H1 (cell line): ENCODE results near the gene B4GAT1.

Experiments
- CBX5 ChIP-seq: fragments of 300-800, 300-1000 bp; sonication (generic); IDR thresholded peaks from 2 replicates; pipeline ENCODE4 v1.7.1; 2016; ENCODE audit warnings: antibody characterized with exemption, low read length, low read depth
- CHD1 ChIP-seq: IDR thresholded peaks from 2 replicates; pipeline ENCODE4 v1.6.1; 2012; ENCODE audit warnings: low read depth, low read length, improper control_type of control experiment
- EZH2 ChIP-seq: fragments of 200-600 bp; sonication (generic); IDR thresholded peaks from 2 replicates; pipeline ENCODE4 v1.7.1; 2012; ENCODE audit warnings: low read depth, mild to moderate bottlenecking, moderate library complexity, low read length, inconsistent platforms; ENCODE audit not compliant: severe bottlenecking
- KDM1A ChIP-seq: fragments of 200-600, 300-600 bp; sonication (generic); IDR thresholded peaks from 2 replicates; pipeline ENCODE4 v1.7.1; 2016; ENCODE audit warnings: mild to moderate bottlenecking, low read length, borderline replicate concordance
- KDM5A ChIP-seq: fragments of 200-600 bp; IDR thresholded peaks from 2 replicates; pipeline ENCODE4 v1.7.1; 2012; ENCODE audit warnings: mild to moderate bottlenecking, low read length, inconsistent platforms, mixed read lengths
- POLR2A ChIP-seq, 2 experiments: IDR thresholded peaks; 1 replicate in 1 of 2; 2 replicates in 1 of 2; pipeline ENCODE4 v1.6.1; 2011; ENCODE audit warnings: low read depth in 2 of 2, low read length in 2 of 2, mild to moderate bottlenecking in 2 of 2; ENCODE audit errors: control extremely low read depth in 1 of 2
- POLR2AphosphoS5 ChIP-seq: IDR thresholded peaks from 2 replicates; pipeline ENCODE4 v1.6.1; 2011; ENCODE audit warnings: low read depth, low read length
- TAF1 ChIP-seq: IDR thresholded peaks from 2 replicates; pipeline ENCODE4 v1.6.1; 2011; ENCODE audit warnings: mild to moderate bottlenecking, low read depth, low read length
- TAF7 ChIP-seq: optimal IDR thresholded peaks from 2 replicates; pipeline ENCODE3; 2011; ENCODE audit warnings: low read depth, mild to moderate bottlenecking, inconsistent platforms, low read length, moderate library complexity, borderline replicate concordance
- ZNF274 ChIP-seq: IDR thresholded peaks from 2 replicates; pipeline ENCODE4 v1.7.0; 2012; ENCODE audit warnings: low read length, borderline replicate concordance; ENCODE audit errors: extremely low read depth
- TF ChIP-seq, protein P1 (sequence below): IDR thresholded peaks from 2 replicates; pipeline ENCODE4 v1.6.1; 2012; ENCODE audit warnings: inconsistent platforms
- TF ChIP-seq, protein P2 (sequence below), 3 experiments: IDR thresholded peaks; 1 replicate in 2 of 3; 2 replicates in 1 of 3; pipeline versions ENCODE4 v1.5.1 to v1.6.1; 2011; ENCODE audit warnings: low read length in 3 of 3, mild to moderate bottlenecking in 3 of 3, inconsistent platforms in 2 of 3, low read depth in 1 of 3, moderate library complexity in 1 of 3; ENCODE audit not compliant: insufficient read depth in 1 of 3; ENCODE audit errors: control extremely low read depth in 1 of 3

DNA sequence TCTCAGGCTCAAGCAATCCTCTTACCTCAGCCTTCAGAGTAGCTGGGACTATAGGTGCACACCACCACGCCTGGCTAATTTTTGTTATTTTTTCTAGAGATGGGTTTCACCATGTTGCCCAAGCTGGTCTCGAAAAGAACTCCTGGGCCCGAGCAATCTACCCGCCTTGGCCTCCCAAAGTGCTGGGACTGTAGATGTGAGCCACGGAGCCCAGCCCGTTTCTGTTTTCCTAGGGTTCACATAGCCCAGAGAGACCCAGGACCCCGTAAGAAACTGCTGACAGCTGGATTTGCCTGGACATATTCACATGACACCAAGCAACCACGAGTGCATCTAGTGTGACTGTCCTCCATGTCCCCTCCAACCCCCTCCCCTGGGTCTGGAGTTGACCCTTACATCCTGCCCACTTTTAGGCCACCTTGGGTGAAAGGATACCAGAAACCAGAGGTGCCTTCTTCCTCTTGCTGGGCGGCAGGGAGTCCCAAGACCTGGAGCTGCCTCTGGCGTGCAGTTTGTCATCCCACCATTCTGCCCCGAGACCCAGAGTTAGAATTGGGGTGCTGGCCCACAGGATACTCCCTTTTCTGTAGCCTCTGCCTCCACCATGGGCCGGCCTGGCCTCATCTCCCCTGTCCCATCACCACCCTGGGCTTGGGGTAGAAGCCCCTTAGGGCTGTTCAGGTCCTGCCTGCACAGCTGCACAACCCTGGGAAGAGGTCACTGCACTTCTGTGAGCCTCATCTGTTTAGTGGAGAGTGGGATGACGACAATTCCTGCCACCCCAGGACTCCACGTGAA lies 7.5 kb downstream of the B4GAT1 start:
- TF ChIP-seq POLR2AphosphoS5 (no peak), CHD1 (no peak), ZNF274 (no peak), POLR2A (IDR thresholded peaks at IDR 0.05; ENCODE audit: control extremely low read depth in 1 of 2, low read depth in 2 of 2, low read length in 2 of 2) (no peak), KDM1A (no peak), EZH2 (no peak), KDM5A (no peak), TAF1 (no peak), TAF7 (no peak), CBX5 (no peak)
- TF ChIP-seq, protein P1, sequence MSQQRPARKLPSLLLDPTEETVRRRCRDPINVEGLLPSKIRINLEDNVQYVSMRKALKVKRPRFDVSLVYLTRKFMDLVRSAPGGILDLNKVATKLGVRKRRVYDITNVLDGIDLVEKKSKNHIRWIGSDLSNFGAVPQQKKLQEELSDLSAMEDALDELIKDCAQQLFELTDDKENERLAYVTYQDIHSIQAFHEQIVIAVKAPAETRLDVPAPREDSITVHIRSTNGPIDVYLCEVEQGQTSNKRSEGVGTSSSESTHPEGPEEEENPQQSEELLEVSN: no peak
- TF ChIP-seq, protein P2, sequence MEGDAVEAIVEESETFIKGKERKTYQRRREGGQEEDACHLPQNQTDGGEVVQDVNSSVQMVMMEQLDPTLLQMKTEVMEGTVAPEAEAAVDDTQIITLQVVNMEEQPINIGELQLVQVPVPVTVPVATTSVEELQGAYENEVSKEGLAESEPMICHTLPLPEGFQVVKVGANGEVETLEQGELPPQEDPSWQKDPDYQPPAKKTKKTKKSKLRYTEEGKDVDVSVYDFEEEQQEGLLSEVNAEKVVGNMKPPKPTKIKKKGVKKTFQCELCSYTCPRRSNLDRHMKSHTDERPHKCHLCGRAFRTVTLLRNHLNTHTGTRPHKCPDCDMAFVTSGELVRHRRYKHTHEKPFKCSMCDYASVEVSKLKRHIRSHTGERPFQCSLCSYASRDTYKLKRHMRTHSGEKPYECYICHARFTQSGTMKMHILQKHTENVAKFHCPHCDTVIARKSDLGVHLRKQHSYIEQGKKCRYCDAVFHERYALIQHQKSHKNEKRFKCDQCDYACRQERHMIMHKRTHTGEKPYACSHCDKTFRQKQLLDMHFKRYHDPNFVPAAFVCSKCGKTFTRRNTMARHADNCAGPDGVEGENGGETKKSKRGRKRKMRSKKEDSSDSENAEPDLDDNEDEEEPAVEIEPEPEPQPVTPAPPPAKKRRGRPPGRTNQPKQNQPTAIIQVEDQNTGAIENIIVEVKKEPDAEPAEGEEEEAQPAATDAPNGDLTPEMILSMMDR (IDR thresholded peaks at IDR 0.05; ENCODE audit: control extremely low read depth in 1 of 3, insufficient read depth in 1 of 3, low read depth in 1 of 3, low read length in 3 of 3): no peak
